Measurements from ENCODE around the gene STOX2.

The STOX2 gene

GRCh38 chr4:183870997-183871396 lies 34.1 kb upstream of the STOX2 start:
- TF ChIP-seq CTCF (IDR thresholded peaks at IDR 0.05) = no peak
- no peaks in the 10 kb centered on the region for H3K9me3 ChIP-seq
- no peak overlapping the region for H3K4me3 ChIP-seq
- intact Hi-C loops (cut with DNase I; ENCODE audit: low total_unique reads) = no loop called here
- H3K36me3 ChIP-seq = no peaks in the 10 kb centered on the region
- DNase-seq = no peak
- H3K27ac ChIP-seq = no peak overlapping the region
- no peaks in the 10 kb centered on the region for H3K27me3 ChIP-seq
- peaks cover 0 to under 1% (median 0%) of the 10 kb centered on the region in 4 donors for H3K4me1 ChIP-seq

GRCh38 chr4:183871581-183871980 lies 33.5 kb upstream of the STOX2 start:
- H3K27ac ChIP-seq = no peak overlapping the region
- intact Hi-C loops (cut with DNase I; ENCODE audit: low total_unique reads) = no loop called here
- H3K36me3 ChIP-seq = no peaks in the 10 kb centered on the region
- H3K27me3 ChIP-seq = no peaks in the 10 kb centered on the region
- DNase-seq = no peak
- peaks cover 0 to 7% (median under 1%) of the 10 kb centered on the region in 4 donors for H3K4me1 ChIP-seq
- H3K4me3 ChIP-seq = no peak overlapping the region
- H3K9me3 ChIP-seq = no peaks in the 10 kb centered on the region
- TF ChIP-seq CTCF (IDR thresholded peaks at IDR 0.05) = no peak

- peaks cover 0 to 11% (median 4%) of the 10 kb centered on the region in 4 donors for H3K4me1 ChIP-seq
- intact Hi-C loops (cut with DNase I; ENCODE audit: low total_unique reads) = no loop called here
- TF ChIP-seq CTCF (IDR thresholded peaks at IDR 0.05) = no peak
- H3K27ac ChIP-seq = no peak overlapping the region
- H3K27me3 ChIP-seq = no peaks in the 10 kb centered on the region
- H3K9me3 ChIP-seq = no peaks in the 10 kb centered on the region
- H3K4me3 ChIP-seq = no peak overlapping the region
- DNase-seq = no peak
- no peaks in the 10 kb centered on the region for H3K36me3 ChIP-seq
Measured at GRCh38 chr4:183872531-183872930, 32.6 kb upstream of the STOX2 start.

GRCh38 chr4:183873409-183874185 lies 31.5 kb upstream of the STOX2 start:
- no peak for DNase-seq
- TF ChIP-seq CTCF (IDR thresholded peaks at IDR 0.05) = no peak
- H3K36me3 ChIP-seq = no peaks in the 10 kb centered on the region
- no peaks in the 10 kb centered on the region for H3K9me3 ChIP-seq
- intact Hi-C loops (cut with DNase I; ENCODE audit: low total_unique reads) = no loop called here
- H3K27ac ChIP-seq = no peak overlapping the region
- peaks cover 0 to 11% (median 4%) of the 10 kb centered on the region in 4 donors for H3K4me1 ChIP-seq
- H3K27me3 ChIP-seq = no peaks in the 10 kb centered on the region
- H3K4me3 ChIP-seq = no peak overlapping the region

GRCh38 chr4:183875251-183875825 lies 29.8 kb upstream of the STOX2 start:
- Histone ChIP-seq H3K27me3 (no peaks in the 10 kb centered on the region), H3K9me3 (no peaks in the 10 kb centered on the region), H3K36me3 (no peaks in the 10 kb centered on the region), H3K4me1 (peaks cover 0 to 11% (median 4%) of the 10 kb centered on the region in 4 donors), H3K4me3 (no peak overlapping the region), H3K27ac (peak overlapping the region; percentile 52 to 75)
- intact Hi-C loops (cut with DNase I; ENCODE audit: low total_unique reads) = no loop called here
- no peak for DNase-seq
- TF ChIP-seq CTCF (IDR thresholded peaks at IDR 0.05) = no peak

Measured in tibial artery (tissue), 4 donors.